ENCODE data around the gene SLC49A4. TPM values are rescaled to one million over a fixed set of nuclear protein-coding genes. Genes with fewer than 3 reads are reported as not detected.

Gene SLC49A4
- total RNA-seq, 4 donors from 2014 or later, result 2.4 to 29.9 (median 20.1) TPM

GRCh38 chr3:122824465-122825381, 29.9 kb downstream of the SLC49A4 start:
- in situ Hi-C loops (cut with MboI; ENCODE audit: low pct_ligation_motif_present in 1 of 4, low pct_unique_long_range_greater_than_20kb in 1 of 4, low sequenced_read_pairs in 3 of 4) (no loop called here), intact Hi-C loops (cut with DNase I; ENCODE audit: low total_unique reads) (no loop called here)
- TF ChIP-seq POLR2A (IDR thresholded peaks at IDR 0.05), result no peak
- no peak for TF ChIP-seq CTCF (IDR thresholded peaks at IDR 0.05)
- peak in 1 of 3 donors; percentile 24 for TF ChIP-seq POLR2AphosphoS5 (IDR thresholded peaks at IDR 0.05)
- Histone ChIP-seq H3K4me3 (no peak overlapping the region), H3K27ac (peak overlapping the region in 2 of 4 donors; percentile 20 to 34), H3K9me3 (no peaks in the 10 kb centered on the region), H3K4me1 (no peaks in the 10 kb centered on the region), H3K36me3 (no peaks in the 10 kb centered on the region), H3K27me3 (no peaks in the 10 kb centered on the region)
- DNase-seq, result no peak
- WGBS, 2 donors (ENCODE audit: low coverage in 1 of 2), result 78 to 87% methylated on average over 3 to 7 of the region's 7 CpGs

GRCh38 chr3:122825460-122825859, 30.6 kb downstream of the SLC49A4 start:
- intact Hi-C loops (cut with DNase I; ENCODE audit: low total_unique reads), result no loop called here
- no peak for DNase-seq
- H3K4me1 ChIP-seq, result no peaks in the 10 kb centered on the region
- H3K36me3 ChIP-seq, result no peaks in the 10 kb centered on the region
- H3K27ac ChIP-seq, result peak overlapping the region in 2 of 4 donors; percentile 20 to 36
- no peaks in the 10 kb centered on the region for H3K9me3 ChIP-seq
- no peak overlapping the region for H3K4me3 ChIP-seq
- no peak for TF ChIP-seq POLR2A (IDR thresholded peaks at IDR 0.05)
- TF ChIP-seq POLR2AphosphoS5 (IDR thresholded peaks at IDR 0.05), result no peak
- no peak for TF ChIP-seq EP300 (IDR thresholded peaks at IDR 0.05; ENCODE audit: low read depth)
- TF ChIP-seq CTCF (IDR thresholded peaks at IDR 0.05), result no peak
- in situ Hi-C loops (cut with MboI; ENCODE audit: low pct_ligation_motif_present in 1 of 4, low pct_unique_long_range_greater_than_20kb in 1 of 4, low sequenced_read_pairs in 3 of 4), result no loop called here
- no peaks in the 10 kb centered on the region for H3K27me3 ChIP-seq
- 72 to 76% methylated on average over 4 of the region's 4 CpGs for WGBS, 2 donors (ENCODE audit: low coverage in 1 of 2)

- peak overlapping the region in 1 of 4 donors; percentile 36 for H3K27ac ChIP-seq
- in situ Hi-C loops (cut with MboI; ENCODE audit: low pct_ligation_motif_present in 1 of 4, low pct_unique_long_range_greater_than_20kb in 1 of 4, low sequenced_read_pairs in 3 of 4), result no loop called here
- H3K27me3 ChIP-seq, result no peaks in the 10 kb centered on the region
- TF ChIP-seq CTCF (IDR thresholded peaks at IDR 0.05) (no peak), POLR2A (IDR thresholded peaks at IDR 0.05) (no peak), POLR2AphosphoS5 (IDR thresholded peaks at IDR 0.05) (no peak), EP300 (IDR thresholded peaks at IDR 0.05; ENCODE audit: low read depth) (no peak)
- no peaks in the 10 kb centered on the region for H3K9me3 ChIP-seq
- no peaks in the 10 kb centered on the region for H3K4me1 ChIP-seq
- WGBS, 2 donors (ENCODE audit: low coverage in 1 of 2), result 88 to 100% methylated on average over 1 of the region's 1 CpG
- no peak for DNase-seq
- H3K4me3 ChIP-seq, result no peak overlapping the region
- H3K36me3 ChIP-seq, result no peaks in the 10 kb centered on the region
- intact Hi-C loops (cut with DNase I; ENCODE audit: low total_unique reads), result no loop called here
Observed at GRCh38 chr3:122826278-122826677, 31.4 kb downstream of the SLC49A4 start.

GRCh38 chr3:122828281-122828680, 33.4 kb downstream of the SLC49A4 start:
- Histone ChIP-seq H3K4me3 (no peak overlapping the region), H3K27me3 (no peaks in the 10 kb centered on the region), H3K9me3 (no peaks in the 10 kb centered on the region), H3K27ac (no peak overlapping the region), H3K36me3 (peaks cover 0 to 4% (median 1%) of the 10 kb centered on the region in 4 donors), H3K4me1 (no peaks in the 10 kb centered on the region)
- 84 to 86% methylated on average over 4 of the region's 4 CpGs for WGBS, 2 donors (ENCODE audit: low coverage in 1 of 2)
- intact Hi-C loops (cut with DNase I; ENCODE audit: low total_unique reads) (no loop called here), in situ Hi-C loops (cut with MboI; ENCODE audit: low pct_ligation_motif_present in 1 of 4, low pct_unique_long_range_greater_than_20kb in 1 of 4, low sequenced_read_pairs in 3 of 4) (no loop called here)
- DNase-seq, result no peak
- TF ChIP-seq CTCF (IDR thresholded peaks at IDR 0.05), result no peak
- TF ChIP-seq POLR2A (IDR thresholded peaks at IDR 0.05), result no peak
- no peak for TF ChIP-seq EP300 (IDR thresholded peaks at IDR 0.05; ENCODE audit: low read depth)
- no peak for TF ChIP-seq POLR2AphosphoS5 (IDR thresholded peaks at IDR 0.05)
